GM12873 (cell line): Measurements from ENCODE around the gene IQSEC2.

Source experiments
- TF ChIP-seq, protein P1 (sequence below): IDR thresholded peaks from 2 replicates; pipeline ENCODE4 v1.5.1; 2012; ENCODE audit warnings: low read depth, mild to moderate bottlenecking, moderate library complexity, low read length, control low read depth; ENCODE audit not compliant: insufficient read depth; ENCODE audit errors: missing control alignments

IQSEC2 gene

GRCh38 chrX:53246231-53246630 lies 35.2 kb downstream of the IQSEC2 start:
- TF ChIP-seq, protein P1, sequence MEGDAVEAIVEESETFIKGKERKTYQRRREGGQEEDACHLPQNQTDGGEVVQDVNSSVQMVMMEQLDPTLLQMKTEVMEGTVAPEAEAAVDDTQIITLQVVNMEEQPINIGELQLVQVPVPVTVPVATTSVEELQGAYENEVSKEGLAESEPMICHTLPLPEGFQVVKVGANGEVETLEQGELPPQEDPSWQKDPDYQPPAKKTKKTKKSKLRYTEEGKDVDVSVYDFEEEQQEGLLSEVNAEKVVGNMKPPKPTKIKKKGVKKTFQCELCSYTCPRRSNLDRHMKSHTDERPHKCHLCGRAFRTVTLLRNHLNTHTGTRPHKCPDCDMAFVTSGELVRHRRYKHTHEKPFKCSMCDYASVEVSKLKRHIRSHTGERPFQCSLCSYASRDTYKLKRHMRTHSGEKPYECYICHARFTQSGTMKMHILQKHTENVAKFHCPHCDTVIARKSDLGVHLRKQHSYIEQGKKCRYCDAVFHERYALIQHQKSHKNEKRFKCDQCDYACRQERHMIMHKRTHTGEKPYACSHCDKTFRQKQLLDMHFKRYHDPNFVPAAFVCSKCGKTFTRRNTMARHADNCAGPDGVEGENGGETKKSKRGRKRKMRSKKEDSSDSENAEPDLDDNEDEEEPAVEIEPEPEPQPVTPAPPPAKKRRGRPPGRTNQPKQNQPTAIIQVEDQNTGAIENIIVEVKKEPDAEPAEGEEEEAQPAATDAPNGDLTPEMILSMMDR, result no peak

GRCh38 chrX:53244610-53245009 lies 36.8 kb downstream of the IQSEC2 start:
- TF ChIP-seq, protein P1, result peak; percentile 19

DNA sequence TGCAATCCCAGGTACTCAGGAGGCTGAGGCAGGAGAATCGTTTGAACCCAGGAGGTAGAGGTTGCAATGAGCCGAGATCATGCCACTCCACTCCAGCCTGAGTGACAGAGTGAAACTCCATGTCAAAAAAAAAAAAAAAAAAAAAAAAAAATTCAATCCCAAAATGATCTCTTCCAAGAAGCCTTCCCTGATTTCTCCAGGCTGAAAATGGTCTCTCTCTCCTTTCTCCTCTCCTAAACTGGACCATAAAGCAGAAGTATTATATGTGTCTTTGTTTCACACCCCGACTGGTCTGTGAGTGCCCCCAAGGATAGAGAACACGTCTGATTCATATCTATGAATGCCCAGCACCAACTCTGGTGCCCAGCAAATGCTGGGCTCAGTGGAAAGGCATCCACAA lies 39.1 kb downstream of the IQSEC2 start:
- TF ChIP-seq, protein P1, result no peak

DNA sequence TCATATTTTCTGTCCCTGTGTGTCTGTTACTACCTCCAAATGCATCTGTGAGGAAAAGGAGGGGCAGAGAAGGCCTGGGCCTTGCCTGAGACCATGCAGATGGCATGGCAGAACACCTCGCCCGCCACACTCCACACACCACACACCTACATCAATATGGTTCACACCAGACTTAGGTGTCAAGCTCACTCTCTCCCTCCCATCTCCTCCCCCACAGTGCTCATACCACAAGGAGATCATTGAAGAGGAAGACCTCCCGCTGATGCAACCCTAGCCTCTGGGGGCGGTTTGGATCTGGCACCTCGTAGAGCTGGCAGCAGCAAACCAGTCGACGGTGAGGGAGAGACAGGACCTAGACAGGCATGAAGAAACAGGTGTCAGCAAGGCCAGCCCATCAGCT lies 39.8 kb downstream of the IQSEC2 start:
- TF ChIP-seq, protein P1, result no peak

GRCh38 chrX:53239474-53239873 lies 41.9 kb downstream of the IQSEC2 start:
- TF ChIP-seq, protein P1, result peak; percentile 44

- TF ChIP-seq, protein P1, result no peak
These were observed 44.3 kb downstream of the IQSEC2 start for GRCh38 chrX:53237056-53237455.

DNA sequence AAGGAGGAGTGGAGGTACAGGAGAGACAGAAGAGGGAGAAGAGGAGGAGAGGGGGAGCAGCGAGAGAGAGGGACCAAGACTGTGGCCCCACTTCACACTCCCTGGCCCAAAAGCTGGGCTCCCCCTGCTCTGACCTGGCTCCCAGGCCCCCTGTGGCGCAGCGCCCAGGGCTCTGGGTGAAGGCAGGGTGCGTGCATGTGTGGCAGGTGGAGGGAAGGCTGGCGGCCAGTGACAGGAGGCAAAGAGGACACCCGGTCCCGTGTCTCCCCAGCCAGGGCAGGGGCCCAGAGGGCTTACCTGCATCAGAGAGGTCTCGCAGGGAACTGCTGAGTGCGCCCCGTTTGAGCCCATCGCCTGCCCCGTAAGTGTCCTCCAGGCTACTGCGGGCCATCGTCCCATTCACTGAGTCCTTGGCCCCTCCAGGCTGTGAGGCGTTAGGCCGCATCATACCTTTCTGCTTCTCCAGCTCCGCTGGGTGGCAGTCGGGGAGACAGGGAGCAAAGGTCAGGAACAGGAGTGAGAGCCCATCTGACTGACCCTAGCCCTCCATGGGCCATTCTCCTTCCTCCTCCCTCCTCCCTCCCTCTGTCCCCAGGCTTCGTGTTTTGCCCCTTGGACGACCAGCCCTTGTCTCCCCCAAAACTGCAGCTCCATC lies 45.2 kb downstream of the IQSEC2 start:
- TF ChIP-seq, protein P1, result no peak
